Inflammatory macrophage treated with lipopolysaccharide for 4 hours (primary cell): ENCODE measurements around the gene APBA2.
"Not testable (repeated sequence)": the region's sequence is repeated elsewhere in the genome, so short reads cannot be mapped to it uniquely, and the experiment has no call there.

Experiments
- DNase-seq: peaks from one replicate; pipeline ENCODE4 v3.0.0-alpha.2; 2020

APBA2 gene

GRCh38 chr15:29141308-29142128, 255.7 kb downstream of the APBA2 start:
- DNase-seq, result no peak

- no peak for DNase-seq
These were observed 256.5 kb downstream of the APBA2 start for GRCh38 chr15:29142129-29142747.

DNA sequence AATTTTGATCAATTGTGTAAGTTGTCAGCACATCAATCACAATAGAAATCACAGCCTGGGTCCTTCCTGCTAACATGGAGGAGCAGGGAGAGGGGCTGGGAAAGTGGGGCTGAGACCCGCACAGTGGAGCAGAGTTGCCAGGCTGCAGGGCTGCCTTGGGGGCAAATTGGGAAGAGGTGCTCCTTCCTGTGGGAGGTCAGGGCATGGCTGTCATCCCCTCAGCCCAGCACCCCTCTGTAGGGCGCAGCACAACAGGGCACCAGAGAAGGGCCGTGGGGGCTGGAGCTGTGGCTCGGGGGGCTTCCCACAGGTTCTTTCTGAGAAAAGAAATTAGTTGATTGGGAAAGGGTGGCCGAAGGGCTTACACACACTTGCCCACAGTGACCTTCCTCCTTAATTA, 257.5 kb downstream of the APBA2 start:
- no peak for DNase-seq

- no peak for DNase-seq
These were observed 258.3 kb downstream of the APBA2 start for GRCh38 chr15:29143909-29144635.

GRCh38 chr15:29149738-29150075, 263.9 kb downstream of the APBA2 start:
- DNase-seq, result no peak

GRCh38 chr15:29150515-29151483, 265.0 kb downstream of the APBA2 start:
- DNase-seq, result no peak

DNA sequence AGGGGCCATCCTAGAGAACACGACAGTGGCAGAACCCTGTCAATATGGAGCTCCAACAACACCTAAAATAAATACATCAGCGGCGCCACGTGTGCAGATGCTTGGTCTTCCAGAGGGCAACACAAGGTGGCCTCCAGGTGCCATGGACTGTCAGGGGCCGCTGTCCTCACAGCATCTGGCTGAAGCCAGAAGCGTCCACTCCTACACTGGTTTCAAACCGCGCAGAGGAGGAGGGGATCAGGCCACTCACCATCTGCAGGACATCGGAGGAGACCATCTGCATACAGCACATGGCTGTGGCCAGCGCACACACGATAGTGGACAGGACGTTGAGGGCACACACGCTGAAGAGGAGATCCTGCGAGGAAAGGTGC, 265.7 kb downstream of the APBA2 start:
- no peak for DNase-seq

- DNase-seq, result no peak
These were observed 270.7 kb downstream of the APBA2 start for GRCh38 chr15:29156521-29156920.

GRCh38 chr15:29159771-29160455, 274.1 kb downstream of the APBA2 start:
- DNase-seq, result no peak

- DNase-seq, result no peak
These were observed 276.6 kb downstream of the APBA2 start for GRCh38 chr15:29162411-29162810.

GRCh38 chr15:29167122-29167521, 281.3 kb downstream of the APBA2 start:
- not testable (repeated sequence) for DNase-seq
